GM20000 (cell line): ENCODE measurements around the gene PLA2R1.

Source experiments
- DNase-seq: peaks from one replicate; pipeline ENCODE4 v3.0.0; 2012; ENCODE audit warnings: low spot score
- TF ChIP-seq, protein P1 (sequence below): IDR thresholded peaks from 2 replicates; pipeline ENCODE4 v1.5.1; 2012; ENCODE audit warnings: mild to moderate bottlenecking, control low read depth; ENCODE audit errors: extremely low read depth, missing control alignments

The PLA2R1 gene

DNA sequence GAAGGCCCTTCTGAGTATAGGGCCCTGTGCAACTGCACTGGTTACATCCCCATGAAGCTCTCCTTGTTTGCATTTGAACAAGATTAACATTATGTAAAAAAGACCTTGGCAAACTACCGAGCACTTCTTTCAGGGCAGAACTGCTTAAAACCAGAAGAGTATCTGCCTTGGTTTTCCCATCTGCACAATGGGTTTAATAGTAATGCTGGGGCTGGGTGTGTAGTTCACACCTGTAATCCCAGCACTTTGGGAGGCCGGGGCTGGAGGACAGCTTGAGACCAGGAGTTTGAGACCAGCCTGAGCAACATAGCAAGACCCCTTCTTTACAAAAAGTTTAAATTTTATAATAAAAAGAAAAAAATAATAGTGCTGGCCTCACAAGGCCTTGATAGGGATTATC, 8.5 kb downstream of the PLA2R1 start:
- TF ChIP-seq, protein P1, sequence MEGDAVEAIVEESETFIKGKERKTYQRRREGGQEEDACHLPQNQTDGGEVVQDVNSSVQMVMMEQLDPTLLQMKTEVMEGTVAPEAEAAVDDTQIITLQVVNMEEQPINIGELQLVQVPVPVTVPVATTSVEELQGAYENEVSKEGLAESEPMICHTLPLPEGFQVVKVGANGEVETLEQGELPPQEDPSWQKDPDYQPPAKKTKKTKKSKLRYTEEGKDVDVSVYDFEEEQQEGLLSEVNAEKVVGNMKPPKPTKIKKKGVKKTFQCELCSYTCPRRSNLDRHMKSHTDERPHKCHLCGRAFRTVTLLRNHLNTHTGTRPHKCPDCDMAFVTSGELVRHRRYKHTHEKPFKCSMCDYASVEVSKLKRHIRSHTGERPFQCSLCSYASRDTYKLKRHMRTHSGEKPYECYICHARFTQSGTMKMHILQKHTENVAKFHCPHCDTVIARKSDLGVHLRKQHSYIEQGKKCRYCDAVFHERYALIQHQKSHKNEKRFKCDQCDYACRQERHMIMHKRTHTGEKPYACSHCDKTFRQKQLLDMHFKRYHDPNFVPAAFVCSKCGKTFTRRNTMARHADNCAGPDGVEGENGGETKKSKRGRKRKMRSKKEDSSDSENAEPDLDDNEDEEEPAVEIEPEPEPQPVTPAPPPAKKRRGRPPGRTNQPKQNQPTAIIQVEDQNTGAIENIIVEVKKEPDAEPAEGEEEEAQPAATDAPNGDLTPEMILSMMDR, result no peak
- no peak for DNase-seq

GRCh38 chr2:160052531-160052930, 9.9 kb downstream of the PLA2R1 start:
- no peak for DNase-seq
- TF ChIP-seq, protein P1, result no peak

DNA sequence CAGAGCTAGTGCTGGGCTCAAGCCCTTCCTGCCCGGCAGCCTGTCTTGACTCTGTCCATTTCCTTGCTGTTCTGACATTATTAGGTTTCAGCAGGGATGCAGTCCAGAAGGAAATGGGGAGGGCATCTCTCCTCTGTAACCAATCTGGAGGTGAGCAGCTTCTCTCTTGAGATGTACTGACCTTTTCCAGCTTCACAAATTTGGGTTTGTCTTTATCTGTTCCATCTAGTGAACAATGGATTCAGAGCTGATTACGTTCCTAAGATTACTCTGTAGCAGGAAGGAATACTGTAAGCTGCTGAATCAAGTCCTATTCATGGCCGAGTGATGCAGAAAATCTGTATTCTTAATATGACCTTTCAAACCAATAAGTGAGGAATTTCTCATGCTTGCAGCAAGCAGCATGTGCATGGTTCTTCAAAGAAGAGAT, 11.0 kb downstream of the PLA2R1 start:
- DNase-seq, result no peak
- TF ChIP-seq, protein P1, result no peak

DNA sequence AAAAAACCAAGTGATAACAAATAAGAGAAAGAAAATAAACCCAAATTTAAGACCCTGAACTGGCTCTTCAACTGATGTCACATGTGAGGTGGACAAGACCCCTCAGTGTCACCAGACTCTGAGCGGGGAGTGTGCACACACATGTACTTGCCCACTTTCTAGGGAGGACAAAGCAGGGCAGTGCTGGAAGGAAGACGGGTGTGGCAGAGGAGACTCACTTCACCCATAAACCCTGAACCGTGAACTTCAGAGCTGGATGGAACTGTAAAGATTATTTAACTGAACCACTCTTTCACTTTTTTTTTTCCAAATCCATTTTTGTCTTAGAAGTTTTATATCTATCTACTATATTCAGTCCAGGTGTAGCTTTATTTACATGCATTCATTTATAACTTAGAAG, 12.3 kb downstream of the PLA2R1 start:
- TF ChIP-seq, protein P1, result no peak
- DNase-seq, result no peak

- TF ChIP-seq, protein P1, result no peak
- no peak for DNase-seq
Observed at GRCh38 chr2:160045703-160046210, 16.7 kb downstream of the PLA2R1 start.

- no peak for DNase-seq
- TF ChIP-seq, protein P1, result no peak
Observed at GRCh38 chr2:160044728-160045127, 17.7 kb downstream of the PLA2R1 start.

DNA sequence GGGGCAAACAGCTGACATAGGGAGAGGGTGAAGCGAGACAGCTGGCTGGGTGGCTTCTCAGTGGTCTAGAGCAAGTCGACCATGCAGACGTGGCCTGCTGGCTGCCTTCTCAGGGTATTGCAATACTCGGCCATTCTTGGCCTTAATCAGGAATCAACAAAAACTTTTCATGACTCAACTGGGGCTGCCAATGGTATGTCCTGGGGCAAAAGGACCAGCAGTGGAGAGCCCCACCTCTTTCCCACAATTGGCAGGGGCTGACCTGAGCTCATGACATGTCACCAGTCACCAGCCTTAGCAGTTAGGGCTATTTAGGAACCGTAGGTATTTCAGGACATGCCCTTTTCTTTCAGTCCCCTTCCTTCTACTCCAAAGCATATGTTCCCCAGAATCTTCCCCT, 19.1 kb downstream of the PLA2R1 start:
- TF ChIP-seq, protein P1, result no peak
- no peak for DNase-seq
